SK-N-MC (cell line): ENCODE measurements around the gene MIEF1.

Experiments used
- EZH2 ChIP-seq: fragments of 200-600 bp; sonication (generic); IDR thresholded peaks from one replicate; pipeline ENCODE4 v1.6.1; 2017; ENCODE audit warnings: antibody characterized with exemption
- POLR2AphosphoS5 ChIP-seq: IDR thresholded peaks from 2 replicates; pipeline ENCODE4 v1.6.1; 2012; ENCODE audit warnings: mild to moderate bottlenecking, low read depth, low read length, borderline replicate concordance

DNA sequence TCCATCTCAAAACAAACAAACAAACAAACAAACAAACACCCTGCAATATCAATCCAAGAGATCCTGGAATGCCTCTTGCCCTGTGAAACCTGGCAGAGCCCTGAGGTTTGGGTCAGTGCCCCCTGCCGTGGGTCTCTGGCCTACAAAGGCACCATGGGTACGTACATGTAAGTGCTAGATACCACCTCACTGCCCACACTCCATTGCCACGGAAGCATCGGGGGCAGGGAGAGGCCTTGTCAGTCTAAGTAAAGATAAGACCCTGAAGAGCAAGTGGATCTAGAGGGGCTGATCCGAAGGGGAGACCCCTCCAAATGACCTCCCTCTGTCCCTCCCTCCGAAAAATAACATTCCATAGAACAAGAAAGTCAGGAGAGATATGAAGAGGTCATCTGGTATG is 2.0 kb upstream of the MIEF1 start:
- no peak for TF ChIP-seq EZH2
- TF ChIP-seq POLR2AphosphoS5 = no peak
